NCI-H2171 treated with DMSO at 0.1 percent for 48 hours (cell line): ENCODE results near the gene PRLR.
"Not testable (repeated sequence)": the region's sequence is repeated elsewhere in the genome, so short reads cannot be mapped to it uniquely, and the experiment has no call there.

ENCODE experiments used
- DNase-seq: peaks from one replicate; lab custom pipeline; 2025; lab: John Stamatoyannopoulos, UW

PRLR gene

GRCh38 chr5:35035929-35036328, 194.4 kb downstream of the PRLR start:
- not testable (repeated sequence) for DNase-seq

DNA sequence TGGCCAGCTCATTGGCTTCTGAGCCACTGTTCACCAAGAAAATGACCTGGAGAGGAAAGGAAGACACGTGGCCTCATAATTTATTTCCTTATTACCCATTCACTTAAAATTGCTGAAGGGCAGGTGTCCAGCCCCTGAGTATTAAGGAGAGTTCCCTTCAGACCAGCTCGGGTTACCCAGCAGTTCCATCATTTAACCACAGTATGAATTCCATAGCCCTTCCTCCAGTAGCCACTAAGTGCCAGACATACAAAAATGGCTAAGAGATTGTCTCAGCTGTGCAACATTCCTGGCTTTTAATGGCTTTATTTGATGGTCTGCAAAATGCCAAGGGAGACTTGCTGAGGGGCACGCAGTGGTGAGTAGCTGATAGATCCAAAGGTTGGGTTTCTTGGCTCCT, 195.0 kb downstream of the PRLR start:
- DNase-seq, result no peak

- no peak for DNase-seq
These were observed 197.9 kb downstream of the PRLR start for GRCh38 chr5:35032356-35032755.

DNA sequence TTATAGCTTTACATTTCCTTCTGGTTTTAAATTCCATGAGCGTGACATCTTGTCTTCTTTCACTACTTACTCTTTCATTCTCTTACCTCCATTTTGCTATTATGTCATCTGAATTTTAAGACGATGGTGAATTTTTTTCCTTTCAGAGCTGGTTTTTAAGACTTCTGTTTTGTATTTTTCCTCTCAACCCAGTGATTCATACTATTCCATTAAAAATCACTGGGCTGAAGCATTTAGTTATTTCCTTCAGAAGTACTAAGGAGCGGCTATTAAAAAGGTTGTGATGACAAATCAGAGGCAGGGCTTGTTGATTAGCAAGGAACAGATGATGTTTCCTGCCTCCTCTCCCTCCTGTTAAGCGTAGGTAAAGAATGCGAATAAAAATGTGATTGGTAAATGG, 199.0 kb downstream of the PRLR start:
- DNase-seq, result no peak

- DNase-seq, result no peak
These were observed 199.7 kb downstream of the PRLR start for GRCh38 chr5:35030426-35031100.

- no peak for DNase-seq
These were observed 201.0 kb downstream of the PRLR start for GRCh38 chr5:35029333-35029732.

- DNase-seq, result no peak
These were observed 203.3 kb downstream of the PRLR start for GRCh38 chr5:35026941-35027340.

DNA sequence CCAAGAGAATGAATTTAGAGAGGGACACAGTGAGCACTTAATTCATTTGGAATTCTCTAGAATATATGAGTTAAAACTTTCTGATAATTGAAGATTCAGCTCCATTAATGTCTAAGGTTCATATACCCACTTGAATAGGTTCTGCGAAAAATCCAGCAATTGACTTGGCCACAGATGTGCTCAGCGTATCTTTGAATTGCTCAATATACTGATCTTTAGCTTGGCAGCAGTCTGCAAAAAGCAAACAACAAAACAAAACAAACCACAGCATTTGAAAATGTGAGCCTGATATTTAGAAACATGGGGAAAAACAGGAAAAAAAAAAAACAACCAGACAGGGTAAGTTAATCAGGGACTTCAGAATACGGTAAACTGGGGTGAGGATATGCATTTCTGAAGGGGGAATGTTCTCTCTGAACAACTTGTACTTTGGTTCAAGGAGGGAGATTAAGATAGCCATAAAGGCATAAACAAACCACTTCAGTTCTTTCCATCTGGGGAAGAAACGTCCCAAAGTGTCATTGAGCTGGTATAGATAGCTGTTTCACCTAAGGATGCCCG, 203.9 kb downstream of the PRLR start:
- DNase-seq, result no peak

DNA sequence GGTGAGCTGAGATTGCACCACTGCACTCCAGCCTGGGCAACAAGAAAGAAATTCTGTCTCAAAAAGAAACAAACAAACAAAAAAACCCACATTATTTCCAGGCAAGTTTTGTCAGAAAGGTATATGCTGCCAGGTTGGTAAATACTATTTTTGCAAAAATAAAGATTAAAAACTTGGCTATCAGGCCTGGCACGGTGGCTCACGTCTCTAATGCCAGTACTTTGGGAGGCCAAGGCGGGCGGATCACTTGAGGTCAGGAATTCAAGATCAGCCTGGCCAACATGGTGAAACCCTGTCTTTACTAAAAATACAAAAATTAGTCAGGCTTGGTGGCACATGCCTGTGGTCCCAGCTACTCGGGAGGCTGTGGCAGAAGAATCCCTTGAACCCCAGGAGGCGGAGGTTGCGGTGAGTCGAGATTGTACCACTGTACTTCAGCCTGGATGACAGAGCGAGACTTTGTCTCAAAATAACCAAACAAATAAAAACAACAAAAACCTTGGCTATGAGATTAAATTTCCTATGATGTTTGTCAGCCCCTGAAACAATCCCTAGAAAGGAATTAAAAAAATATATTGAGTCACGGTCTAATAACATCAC, 205.3 kb downstream of the PRLR start:
- no peak for DNase-seq

DNA sequence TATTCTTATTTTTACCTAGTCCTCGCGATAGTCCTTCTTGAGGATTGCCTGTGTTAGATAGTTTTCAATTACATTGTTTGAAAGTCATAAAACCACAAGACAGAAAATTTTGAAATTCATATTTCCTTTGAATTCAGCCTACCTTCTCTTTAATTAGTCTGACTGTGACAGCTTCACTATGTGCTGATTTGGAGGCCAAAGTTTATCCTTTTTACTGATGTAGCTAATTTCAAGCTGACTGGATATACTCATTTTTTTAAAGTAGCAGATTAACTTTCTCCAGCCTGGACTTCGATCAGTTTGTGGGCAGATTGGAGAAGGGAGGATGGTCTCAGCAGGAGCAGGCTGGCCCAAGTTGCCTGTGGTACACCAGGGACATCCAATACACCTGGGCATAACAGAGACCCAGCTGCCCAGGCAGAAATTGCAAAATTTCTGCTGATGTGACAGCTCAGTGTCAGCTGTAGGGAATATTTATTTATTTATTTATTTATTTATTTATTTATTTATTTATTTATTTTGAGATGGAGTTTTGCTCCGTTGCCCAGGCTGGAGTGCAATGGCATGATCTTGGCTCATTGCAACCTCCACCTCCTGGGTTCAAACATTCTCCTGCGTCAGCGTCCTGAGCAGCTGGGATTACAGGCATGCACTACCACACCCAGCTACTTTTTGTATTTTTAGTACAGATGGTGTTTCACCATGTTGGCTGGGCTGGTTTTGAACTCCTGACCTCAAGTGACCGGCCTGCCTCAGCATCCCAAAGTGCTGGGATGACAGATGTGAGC, 206.7 kb downstream of the PRLR start:
- DNase-seq, result no peak

- no peak for DNase-seq
These were observed 213.9 kb downstream of the PRLR start for GRCh38 chr5:35016174-35017051.

DNA sequence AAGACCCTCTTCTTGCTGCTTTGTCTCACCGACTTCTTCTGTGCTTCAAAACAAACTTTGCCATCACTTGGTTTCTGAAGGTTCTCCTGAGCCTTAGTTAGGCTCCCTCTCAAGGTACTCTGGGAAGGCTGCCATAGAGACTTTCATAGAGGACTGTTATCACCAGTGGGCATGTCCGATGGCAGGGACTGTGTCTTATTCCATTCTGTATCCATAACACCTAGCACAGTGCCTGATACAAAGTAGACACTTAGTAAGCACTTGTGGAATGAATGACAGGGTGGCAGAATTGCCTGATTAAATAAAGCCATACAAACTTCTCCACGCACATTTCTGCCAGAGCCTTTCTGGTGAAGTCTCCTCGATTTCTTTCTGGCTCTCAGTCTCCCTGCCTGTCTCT, 215.2 kb downstream of the PRLR start:
- no peak for DNase-seq

DNA sequence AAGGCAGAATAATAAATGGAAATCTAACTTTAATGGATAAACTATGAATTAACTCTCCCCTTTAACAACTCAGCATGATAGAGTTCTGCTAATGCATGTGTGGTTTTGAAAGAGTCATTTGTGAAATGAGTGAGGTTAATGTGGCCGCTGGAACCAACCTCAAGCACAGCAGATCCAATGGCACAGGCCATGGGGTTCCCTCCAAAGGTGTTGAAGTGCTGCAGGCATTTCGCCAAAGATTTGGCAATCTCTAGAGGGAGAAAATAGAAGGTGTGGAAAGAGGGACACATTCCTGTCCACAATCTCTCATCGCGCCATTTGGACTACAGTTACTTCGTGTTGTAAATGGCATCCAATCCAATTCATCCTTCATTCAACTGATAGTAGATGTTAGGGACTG, 217.5 kb downstream of the PRLR start:
- no peak for DNase-seq

DNA sequence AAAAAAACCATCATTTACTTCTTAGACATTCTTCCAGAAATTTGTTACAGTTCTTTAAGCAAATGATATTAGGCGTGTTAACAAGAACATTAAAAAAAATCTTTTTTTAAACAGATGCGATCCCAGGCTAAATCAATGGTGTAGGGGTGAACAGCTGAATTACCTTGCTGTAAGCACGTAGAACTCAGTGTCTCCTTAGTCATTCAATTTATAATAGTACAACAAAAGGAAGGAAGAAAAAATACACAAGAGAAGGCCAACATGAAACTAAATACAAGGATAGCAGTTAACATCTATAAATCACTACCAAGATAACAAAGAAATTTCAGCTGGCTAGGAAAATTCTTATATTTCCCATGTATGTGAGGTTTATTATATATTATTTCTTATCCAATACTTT, 217.9 kb downstream of the PRLR start:
- no peak for DNase-seq

GRCh38 chr5:35010676-35011075, 219.6 kb downstream of the PRLR start:
- no peak for DNase-seq

- no peak for DNase-seq
These were observed 220.6 kb downstream of the PRLR start for GRCh38 chr5:35009657-35010056.

DNA sequence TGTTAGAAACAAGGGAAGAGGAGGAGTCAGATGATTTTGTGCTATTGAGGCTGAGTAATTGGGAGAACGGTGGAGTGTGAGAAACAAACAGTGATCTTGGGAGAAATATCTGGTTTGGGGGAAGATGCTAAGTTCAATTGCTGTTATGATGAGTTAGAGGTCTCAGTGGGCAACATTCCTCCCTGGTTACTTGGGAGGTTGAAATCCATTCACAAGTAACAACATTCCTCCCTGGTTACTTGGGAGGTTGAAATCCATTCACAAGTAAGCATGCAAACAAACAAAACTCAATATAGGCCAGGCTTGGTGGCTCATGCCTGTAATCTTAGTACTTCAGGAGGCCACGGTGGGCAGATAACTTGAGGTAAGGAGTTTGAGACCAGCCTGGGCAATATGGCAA, 221.3 kb downstream of the PRLR start:
- DNase-seq, result no peak

DNA sequence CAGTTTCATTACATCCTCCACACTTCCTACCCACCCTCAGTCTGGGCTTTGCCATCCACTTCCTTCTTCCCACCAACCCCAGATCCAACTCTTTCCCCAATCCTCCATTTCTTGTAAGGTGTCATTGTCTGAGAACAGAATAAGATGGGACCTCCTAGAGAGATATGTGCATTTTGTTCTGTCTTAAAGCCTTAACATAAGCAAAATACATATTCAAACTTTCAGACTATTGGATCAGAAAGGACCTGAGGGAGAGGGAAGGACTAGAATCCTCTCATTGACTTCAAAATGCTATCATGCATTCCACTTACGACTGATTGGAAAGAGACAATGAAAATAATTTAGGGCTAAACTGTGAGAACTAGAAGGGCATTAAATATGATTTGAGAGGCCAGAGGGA, 225.5 kb downstream of the PRLR start:
- no peak for DNase-seq

DNA sequence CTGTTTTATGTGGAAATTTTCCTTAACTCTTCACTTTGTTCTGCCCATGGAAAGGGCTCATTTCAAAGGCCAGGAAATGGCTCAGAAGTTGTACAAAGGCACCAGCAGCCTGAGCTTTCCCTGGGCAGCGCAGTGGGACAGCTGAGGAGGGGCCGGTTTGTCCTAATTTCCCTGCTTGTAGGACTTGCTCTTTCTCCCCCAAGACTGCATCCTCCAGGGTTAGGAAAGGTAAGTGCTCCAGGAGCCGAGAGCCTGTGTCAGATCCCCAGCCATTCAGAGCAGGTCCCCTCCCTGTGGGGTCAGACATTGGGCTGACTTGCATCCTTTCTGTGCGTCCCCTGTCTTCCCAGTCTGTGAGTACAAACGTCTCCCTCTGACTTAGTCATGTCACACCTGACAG, 226.1 kb downstream of the PRLR start:
- DNase-seq, result no peak

- peak; percentile 50 for DNase-seq
These were observed 227.0 kb downstream of the PRLR start for GRCh38 chr5:35003018-35003957.

DNA sequence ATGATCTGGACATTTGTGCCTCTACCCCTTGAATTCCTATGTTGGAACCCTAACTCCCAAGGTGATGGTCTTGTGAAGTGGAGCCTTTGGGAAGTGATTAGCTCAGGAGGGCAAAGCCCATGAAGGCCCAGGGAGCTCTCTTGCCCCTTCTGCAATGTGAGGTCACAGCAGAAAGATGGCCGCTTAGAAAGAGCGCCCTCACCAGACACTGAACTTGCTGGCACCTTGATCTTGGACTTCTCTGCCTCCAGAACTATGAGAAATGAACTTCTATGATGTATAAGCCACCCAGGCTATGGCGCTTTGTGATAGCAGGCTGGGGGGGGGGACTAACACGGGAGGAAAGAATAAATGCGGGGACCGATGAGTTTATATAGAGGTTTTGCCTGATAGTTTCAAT, 227.8 kb downstream of the PRLR start:
- no peak for DNase-seq
